ENCODE results near the gene ANKRD11. TPM values are rescaled to one million over a fixed set of nuclear protein-coding genes. Genes with fewer than 3 reads are reported as not detected.
A peak's percentile ranks its signal among the peaks of the same experiment; 100 is the strongest.
"Not testable (repeated sequence)": the region's sequence is repeated elsewhere in the genome, so short reads cannot be mapped to it uniquely, and the experiment has no call there.

The ANKRD11 gene
- total RNA-seq, 1 donor from 2014 or later, result 164 TPM

DNA sequence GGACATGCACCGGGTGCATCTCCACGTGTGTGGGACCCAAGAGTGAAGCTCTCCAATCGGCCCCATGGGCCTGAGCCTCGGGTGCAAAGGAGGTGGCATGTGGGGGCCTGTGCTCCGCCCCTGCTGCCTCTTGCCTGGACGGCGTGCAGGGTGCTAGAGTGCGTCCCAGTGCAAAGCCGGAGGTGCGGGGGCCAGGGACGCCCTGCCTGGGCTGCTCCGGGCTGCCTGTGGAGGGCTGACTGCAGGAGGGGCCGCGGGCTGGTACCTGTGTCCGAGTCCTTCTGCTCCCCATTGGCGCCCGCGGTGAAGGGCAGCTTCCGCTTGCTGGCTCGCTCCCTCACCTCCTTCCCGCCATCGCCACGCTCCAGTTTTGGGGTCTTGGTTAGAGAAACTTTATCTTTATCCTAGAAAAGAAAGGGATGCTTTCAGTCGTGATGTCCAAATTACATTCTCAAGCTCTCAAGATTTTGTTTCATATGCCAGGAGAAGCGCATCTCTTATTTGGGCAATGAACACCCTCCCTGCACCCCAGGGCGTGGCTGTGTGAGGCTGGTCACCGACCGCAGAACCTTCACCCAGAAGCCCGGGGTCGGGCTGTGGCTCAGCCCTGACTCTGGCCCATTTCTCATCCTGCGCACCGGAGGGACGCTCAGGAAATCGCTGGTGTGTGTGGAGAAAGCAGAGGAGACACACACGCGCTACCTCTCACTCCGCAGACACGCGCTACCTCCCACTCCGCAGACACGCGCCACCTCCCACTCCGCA is 185.2 kb downstream of the ANKRD11 start:
- H3K4me1 Mint-ChIP-seq, result peaks cover 23% of the 10 kb centered on the region
- H3K27ac Mint-ChIP-seq (ENCODE audit: unreplicated experiment), result no peak overlapping the region
- H3K36me3 Mint-ChIP-seq (ENCODE audit: low read depth), result peaks cover 11% of the 10 kb centered on the region
- DNase-seq (ENCODE audit: low read depth, low spot score), result no peak
- H3K4me3 Mint-ChIP-seq, result no peak overlapping the region
- TF ChIP-seq, protein P1, sequence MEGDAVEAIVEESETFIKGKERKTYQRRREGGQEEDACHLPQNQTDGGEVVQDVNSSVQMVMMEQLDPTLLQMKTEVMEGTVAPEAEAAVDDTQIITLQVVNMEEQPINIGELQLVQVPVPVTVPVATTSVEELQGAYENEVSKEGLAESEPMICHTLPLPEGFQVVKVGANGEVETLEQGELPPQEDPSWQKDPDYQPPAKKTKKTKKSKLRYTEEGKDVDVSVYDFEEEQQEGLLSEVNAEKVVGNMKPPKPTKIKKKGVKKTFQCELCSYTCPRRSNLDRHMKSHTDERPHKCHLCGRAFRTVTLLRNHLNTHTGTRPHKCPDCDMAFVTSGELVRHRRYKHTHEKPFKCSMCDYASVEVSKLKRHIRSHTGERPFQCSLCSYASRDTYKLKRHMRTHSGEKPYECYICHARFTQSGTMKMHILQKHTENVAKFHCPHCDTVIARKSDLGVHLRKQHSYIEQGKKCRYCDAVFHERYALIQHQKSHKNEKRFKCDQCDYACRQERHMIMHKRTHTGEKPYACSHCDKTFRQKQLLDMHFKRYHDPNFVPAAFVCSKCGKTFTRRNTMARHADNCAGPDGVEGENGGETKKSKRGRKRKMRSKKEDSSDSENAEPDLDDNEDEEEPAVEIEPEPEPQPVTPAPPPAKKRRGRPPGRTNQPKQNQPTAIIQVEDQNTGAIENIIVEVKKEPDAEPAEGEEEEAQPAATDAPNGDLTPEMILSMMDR (conservative IDR thresholded peaks at IDR 0.05), result no peak
- no peaks in the 10 kb centered on the region for H3K27me3 Mint-ChIP-seq (ENCODE audit: low read depth)
- H3K9me3 Mint-ChIP-seq, result no peaks in the 10 kb centered on the region

DNA sequence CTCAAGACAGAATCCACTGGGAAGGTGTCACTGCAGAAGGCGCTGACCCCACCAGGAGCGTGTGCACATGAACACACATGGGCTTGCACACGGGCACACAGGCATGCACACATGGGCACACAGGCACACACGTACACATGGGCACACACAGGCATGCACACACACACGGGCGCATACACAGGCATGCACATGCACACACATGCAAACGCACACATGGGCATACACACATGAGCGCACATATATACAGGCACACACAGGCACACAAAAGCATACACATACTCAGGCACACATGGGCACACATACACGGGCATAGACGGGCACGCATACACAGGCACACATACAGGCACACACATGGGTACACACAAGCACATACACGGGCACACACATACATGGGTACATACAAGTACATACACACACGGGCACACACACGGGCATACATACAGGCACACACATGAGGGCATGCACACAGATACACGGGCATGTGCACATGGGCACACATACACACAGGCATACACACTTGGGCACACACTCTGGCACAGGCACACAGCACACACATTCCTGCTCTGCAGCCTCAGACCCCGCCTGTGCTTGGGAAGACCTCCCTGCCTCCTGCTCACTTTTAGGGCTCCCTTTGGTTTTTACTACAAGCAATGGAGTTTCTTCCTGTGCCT is 186.0 kb downstream of the ANKRD11 start:
- Mint-ChIP-seq H3K36me3 (ENCODE audit: low read depth) (peaks cover 11% of the 10 kb centered on the region), H3K9me3 (no peaks in the 10 kb centered on the region), H3K27me3 (ENCODE audit: low read depth) (no peaks in the 10 kb centered on the region), H3K4me3 (no peak overlapping the region), H3K4me1 (peaks cover 23% of the 10 kb centered on the region), H3K27ac (ENCODE audit: unreplicated experiment) (no peak overlapping the region)
- DNase-seq (ENCODE audit: low read depth, low spot score), result no peak
- TF ChIP-seq, protein P1 (conservative IDR thresholded peaks at IDR 0.05), result no peak

DNA sequence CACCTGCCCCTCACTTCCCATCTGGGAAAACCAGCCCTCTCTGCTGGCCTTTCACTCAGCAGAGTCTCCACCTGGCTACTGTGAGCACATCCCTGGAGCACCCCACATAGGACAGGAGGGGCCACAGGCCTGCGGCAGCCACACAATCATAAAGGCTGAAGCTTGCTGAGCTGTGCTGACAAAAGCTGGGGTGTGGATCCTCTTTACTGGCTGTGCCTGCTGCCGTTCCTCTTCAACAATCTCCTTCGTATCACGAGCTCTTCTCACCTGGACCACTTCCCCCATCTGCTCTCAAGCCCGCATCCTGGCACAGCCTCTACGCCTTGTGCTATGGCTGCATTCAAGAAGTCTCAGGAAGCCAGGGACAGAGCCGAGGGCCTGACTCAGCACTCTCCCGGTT is 186.7 kb downstream of the ANKRD11 start:
- Mint-ChIP-seq H3K27me3 (ENCODE audit: low read depth) (no peaks in the 10 kb centered on the region), H3K4me3 (no peak overlapping the region), H3K4me1 (peaks cover 23% of the 10 kb centered on the region), H3K36me3 (ENCODE audit: low read depth) (peaks cover 11% of the 10 kb centered on the region), H3K9me3 (no peaks in the 10 kb centered on the region), H3K27ac (ENCODE audit: unreplicated experiment) (peak overlapping the region; percentile 67)
- DNase-seq (ENCODE audit: low read depth, low spot score), result no peak
- TF ChIP-seq, protein P1 (conservative IDR thresholded peaks at IDR 0.05), result no peak

DNA sequence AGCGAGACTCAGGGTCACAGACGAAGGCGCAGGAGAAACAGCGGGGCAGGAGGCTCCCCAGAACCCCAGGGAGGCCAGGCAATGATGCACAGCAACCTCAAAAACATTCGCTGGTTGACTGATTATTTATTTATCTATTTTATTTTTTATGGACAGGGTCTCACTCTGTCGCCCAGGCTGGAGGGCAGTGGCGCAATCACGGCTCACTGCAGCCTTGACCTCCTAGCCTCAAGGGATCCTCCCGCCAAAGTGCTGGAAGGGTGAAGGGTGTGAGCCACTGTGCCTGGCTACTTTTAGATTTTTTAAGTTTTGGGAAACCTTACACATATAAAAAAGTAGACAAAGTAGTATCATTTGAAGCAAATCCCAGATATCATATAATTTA is 189.4 kb downstream of the ANKRD11 start:
- no peaks in the 10 kb centered on the region for H3K27me3 Mint-ChIP-seq (ENCODE audit: low read depth)
- no peak overlapping the region for H3K4me3 Mint-ChIP-seq
- TF ChIP-seq, protein P1 (conservative IDR thresholded peaks at IDR 0.05), result no peak
- no peaks in the 10 kb centered on the region for H3K9me3 Mint-ChIP-seq
- no peak for DNase-seq (ENCODE audit: low read depth, low spot score)
- peaks cover 16% of the 10 kb centered on the region for H3K36me3 Mint-ChIP-seq (ENCODE audit: low read depth)
- H3K27ac Mint-ChIP-seq (ENCODE audit: unreplicated experiment), result no peak overlapping the region
- H3K4me1 Mint-ChIP-seq, result peaks cover 45% of the 10 kb centered on the region

DNA sequence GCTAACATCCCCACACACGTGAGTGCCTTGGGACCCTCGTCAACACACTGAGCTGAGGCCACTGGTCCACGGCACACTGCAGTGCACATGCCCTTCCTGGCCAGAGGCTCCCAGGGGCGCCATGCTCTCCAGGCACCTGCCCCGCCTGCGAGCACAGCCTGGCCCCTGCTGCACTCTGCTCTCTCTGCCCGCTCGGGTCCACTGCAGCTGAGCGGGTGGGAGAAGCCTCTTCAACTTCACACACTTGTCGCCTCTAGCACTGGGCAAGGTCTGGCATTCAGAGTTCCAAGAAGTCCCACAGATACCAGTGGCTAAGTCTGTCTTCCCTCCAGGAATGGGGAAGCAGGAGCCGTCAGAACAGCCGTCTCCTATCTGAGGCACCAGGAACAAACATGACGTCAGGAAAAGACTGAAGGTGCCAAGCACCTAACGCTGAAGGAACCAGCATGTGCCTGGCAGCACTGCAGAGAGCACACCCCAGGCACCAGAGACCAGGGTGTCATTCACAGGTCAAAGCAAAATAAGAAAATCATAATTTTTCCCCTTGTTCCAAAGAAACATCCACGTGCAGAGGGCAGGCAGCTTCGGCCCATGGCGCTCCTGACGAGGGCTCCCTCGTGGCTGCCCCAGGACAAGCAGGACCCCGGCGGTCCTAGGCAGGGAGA is 189.9 kb downstream of the ANKRD11 start:
- H3K27ac Mint-ChIP-seq (ENCODE audit: unreplicated experiment), result no peak overlapping the region

DNA sequence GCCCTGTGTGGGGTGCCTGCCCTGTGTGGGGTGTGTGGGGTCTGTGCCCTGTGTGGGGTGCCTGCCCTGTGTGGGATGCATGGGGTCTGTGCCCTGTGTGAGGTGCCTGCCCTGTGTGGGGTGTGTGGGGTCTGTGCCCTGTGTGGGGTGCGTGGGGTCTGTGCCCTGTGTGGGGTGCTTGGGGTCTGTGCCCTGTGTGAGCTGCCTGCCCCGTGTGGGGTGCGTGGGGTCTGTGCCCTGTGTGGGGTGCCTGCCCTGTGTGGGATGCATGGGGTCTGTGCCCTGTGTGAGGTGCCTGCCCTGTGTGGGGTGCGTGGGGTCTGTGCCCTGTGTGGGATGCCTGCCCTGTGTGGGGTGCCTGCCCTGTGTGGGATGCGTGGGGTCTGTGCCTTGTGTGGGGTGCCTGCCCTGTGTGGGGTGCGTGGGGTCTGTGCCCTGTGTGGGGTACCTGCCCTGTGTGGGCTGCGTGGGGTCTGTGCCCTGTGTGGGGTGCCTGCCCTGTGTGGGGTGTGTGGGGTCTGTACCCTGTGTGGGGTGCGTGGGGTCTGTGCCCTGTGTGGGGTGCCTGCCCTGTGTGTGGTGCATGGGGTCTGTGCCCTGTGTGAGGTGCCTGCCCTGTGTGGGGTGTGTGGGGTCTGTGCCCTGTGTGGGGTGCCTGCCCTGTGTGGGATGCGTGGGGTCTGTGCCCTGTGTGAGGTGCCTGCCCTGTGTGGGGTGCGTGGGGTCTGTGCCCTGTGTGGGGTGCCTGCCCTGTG is 190.8 kb downstream of the ANKRD11 start:
- H3K27ac Mint-ChIP-seq (ENCODE audit: unreplicated experiment); H3K4me3 Mint-ChIP-seq; H3K9me3 Mint-ChIP-seq; H3K27me3 Mint-ChIP-seq (ENCODE audit: low read depth); DNase-seq (ENCODE audit: low read depth, low spot score): not testable (repeated sequence)
- peaks cover 16% of the 10 kb centered on the region for H3K36me3 Mint-ChIP-seq (ENCODE audit: low read depth)
- H3K4me1 Mint-ChIP-seq, result peaks cover 46% of the 10 kb centered on the region

More for the DNA sequence above, 189.9 kb downstream of the ANKRD11 start:
- Mint-ChIP-seq H3K27me3 (ENCODE audit: low read depth) (no peaks in the 10 kb centered on the region), H3K9me3 (no peaks in the 10 kb centered on the region), H3K36me3 (ENCODE audit: low read depth) (peaks cover 16% of the 10 kb centered on the region), H3K4me3 (no peak overlapping the region), H3K4me1 (peaks cover 46% of the 10 kb centered on the region)
- TF ChIP-seq, protein P1 (conservative IDR thresholded peaks at IDR 0.05), result no peak
- no peak for DNase-seq (ENCODE audit: low read depth, low spot score)
